ENCODE measurements around the gene ANXA4. TPM values are rescaled to one million over a fixed set of nuclear protein-coding genes. Genes with fewer than 3 reads are reported as not detected.

The ANXA4 gene
- 338 to 389 TPM (median 363 TPM) in 5 replicates for total RNA-seq (2022; extraction: Qiagen RNA extraction)

GRCh38 chr2:69741575-69742321, at the start of gene ANXA4:
ANXA4 (plus strand) TSS chr2:69742134; CDS start chr2:69781566, 39,432 bp downstream.

GRCh38 chr2:69829256-69830044, 87.5 kb downstream of the ANXA4 start, which contains the start of gene GMCL1:
GMCL1 (plus strand) TSS chr2:69829660; CDS start chr2:69829893, 233 bp downstream.

Other genes starting within 250 kb of the ANXA4 start
- 11.2 to 14.7 TPM (median 13.5 TPM) in 5 replicates for gene AAK1, start 98.4 kb upstream of the ANXA4 start, total RNA-seq (2022; extraction: Qiagen RNA extraction)
- 7.1 to 12.1 TPM (median 9.9 TPM) in 5 replicates for gene GMCL1, start 87.5 kb downstream of the ANXA4 start, total RNA-seq (2022; extraction: Qiagen RNA extraction)
- gene SNRNP27, start 151.8 kb downstream of the ANXA4 start, total RNA-seq (2022; extraction: Qiagen RNA extraction), result 49.0 to 71.4 TPM (median 52.4 TPM) in 5 replicates
- gene MXD1, start 173.0 kb downstream of the ANXA4 start, total RNA-seq (2022; extraction: Qiagen RNA extraction), result 1.5 to 2.3 TPM (median 2.2 TPM) in 5 replicates
- 0.19 to 0.27 TPM (median 0.23 TPM) in 5 replicates for gene ASPRV1, start 219.5 kb downstream of the ANXA4 start, total RNA-seq (2022; extraction: Qiagen RNA extraction)